OCI-LY3 (cell line): Measurements from ENCODE around the gene ARHGAP8.

Experiments
- CTCF ChIP-seq: fragments of 200-600, 300-600 bp; sonication (generic); IDR thresholded peaks from 2 replicates; pipeline ENCODE4 v1.5.1; 2014; ENCODE audit warnings: antibody characterized with exemption, low read length, low read depth
- EZH2phosphoT487 ChIP-seq: fragments of 200-600 bp; shearing (Covaris generic); IDR thresholded peaks from 2 replicates; pipeline ENCODE4 v1.6.1; 2018; ENCODE audit warnings: antibody characterized with exemption, mixed run types, low read depth

GRCh38 chr22:44891791-44892190 lies 139.4 kb downstream of the ARHGAP8 start:
- no peak for TF ChIP-seq CTCF
- TF ChIP-seq EZH2phosphoT487 = no peak
